GM12801 (cell line): Measurements from ENCODE around the gene TP53I13.

ENCODE experiments used
- TF ChIP-seq, protein P1 (sequence below): IDR thresholded peaks from one replicate; pipeline ENCODE4 v1.5.1; 2011; ENCODE audit warnings: control low read depth; ENCODE audit not compliant: insufficient read length; ENCODE audit errors: extremely low read depth

Gene TP53I13

DNA sequence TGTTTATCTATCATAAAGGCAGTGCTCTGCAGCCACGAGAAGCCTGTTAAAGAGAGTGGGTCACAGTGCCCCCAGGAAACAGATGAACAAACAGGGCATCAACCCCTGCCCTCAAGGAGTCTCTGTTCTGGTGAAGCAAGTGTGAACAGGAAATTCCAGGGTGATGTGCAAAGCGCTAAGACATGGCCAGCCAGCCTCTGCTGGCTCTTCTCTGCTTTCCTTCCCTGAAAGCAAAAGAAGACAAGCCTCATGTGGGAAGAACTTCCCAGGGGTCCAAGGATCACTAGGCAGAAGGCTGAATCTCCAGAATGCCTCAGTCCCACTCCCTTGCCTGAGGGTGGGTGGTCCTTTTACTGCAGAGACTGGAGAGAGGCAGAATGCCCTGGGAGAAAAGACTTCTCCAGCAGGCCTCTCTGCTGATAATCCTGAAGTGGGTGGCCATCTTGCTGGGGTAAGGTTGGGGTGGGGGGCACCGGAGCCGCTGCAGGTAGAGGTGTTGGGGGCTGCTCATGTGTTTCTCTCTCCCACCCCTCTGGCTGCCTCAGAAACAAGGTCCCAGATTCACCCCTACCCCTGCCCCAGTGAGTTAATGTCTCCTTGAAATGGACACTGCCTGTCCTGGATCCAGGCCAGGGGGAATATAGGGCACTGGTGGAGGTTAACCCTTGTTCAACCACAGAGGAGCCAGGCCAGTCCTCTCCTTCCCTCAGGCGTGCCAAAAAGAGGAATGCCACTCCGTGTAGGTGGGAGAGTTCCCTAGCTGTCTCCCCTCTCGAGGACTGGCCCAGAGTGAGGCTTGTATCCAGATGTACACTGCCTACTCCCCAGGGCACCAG, 26.8 kb downstream of the TP53I13 start:
- TF ChIP-seq, protein P1, sequence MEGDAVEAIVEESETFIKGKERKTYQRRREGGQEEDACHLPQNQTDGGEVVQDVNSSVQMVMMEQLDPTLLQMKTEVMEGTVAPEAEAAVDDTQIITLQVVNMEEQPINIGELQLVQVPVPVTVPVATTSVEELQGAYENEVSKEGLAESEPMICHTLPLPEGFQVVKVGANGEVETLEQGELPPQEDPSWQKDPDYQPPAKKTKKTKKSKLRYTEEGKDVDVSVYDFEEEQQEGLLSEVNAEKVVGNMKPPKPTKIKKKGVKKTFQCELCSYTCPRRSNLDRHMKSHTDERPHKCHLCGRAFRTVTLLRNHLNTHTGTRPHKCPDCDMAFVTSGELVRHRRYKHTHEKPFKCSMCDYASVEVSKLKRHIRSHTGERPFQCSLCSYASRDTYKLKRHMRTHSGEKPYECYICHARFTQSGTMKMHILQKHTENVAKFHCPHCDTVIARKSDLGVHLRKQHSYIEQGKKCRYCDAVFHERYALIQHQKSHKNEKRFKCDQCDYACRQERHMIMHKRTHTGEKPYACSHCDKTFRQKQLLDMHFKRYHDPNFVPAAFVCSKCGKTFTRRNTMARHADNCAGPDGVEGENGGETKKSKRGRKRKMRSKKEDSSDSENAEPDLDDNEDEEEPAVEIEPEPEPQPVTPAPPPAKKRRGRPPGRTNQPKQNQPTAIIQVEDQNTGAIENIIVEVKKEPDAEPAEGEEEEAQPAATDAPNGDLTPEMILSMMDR: no peak

DNA sequence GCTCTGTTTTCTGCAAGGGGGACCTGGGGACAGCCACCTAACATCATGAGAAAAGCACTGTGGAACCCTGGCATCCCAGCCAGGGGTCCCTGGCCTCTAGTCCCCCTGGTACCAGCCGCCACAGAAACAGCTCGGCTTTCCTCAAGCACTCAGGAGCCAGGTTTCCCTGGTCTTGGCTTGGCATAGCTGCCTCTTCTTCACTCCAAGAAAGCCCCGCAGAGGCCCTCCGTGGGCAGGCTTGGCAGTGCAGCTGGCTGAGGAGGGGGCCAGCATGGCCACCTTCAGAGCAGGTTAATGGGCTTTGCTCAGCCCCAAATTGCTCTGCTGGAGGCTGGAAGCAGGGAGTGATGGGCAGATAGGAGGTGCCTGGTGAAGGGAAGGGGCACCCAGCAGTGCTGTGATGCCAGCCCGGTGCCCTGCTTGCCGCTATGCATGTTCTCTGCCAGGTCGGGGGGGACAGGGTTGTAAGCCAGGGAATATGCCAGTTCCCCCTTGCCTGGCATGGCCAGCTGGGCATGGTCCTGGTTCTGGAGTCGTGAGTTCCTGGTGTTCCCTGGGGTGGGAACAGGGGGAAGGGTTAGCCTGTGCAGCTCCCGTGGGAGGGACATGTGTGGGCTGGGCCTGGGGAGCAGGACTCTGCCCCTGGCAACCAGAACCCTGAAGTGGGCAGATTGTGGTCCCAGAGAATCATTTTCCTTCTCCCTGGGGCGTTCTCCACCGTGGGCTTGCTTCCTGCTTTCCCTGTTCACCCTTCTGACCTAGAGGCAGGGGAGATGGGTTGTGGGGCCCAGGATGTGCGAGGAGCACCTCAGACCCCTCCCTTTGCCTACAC, 27.7 kb downstream of the TP53I13 start:
- TF ChIP-seq, protein P1: no peak

DNA sequence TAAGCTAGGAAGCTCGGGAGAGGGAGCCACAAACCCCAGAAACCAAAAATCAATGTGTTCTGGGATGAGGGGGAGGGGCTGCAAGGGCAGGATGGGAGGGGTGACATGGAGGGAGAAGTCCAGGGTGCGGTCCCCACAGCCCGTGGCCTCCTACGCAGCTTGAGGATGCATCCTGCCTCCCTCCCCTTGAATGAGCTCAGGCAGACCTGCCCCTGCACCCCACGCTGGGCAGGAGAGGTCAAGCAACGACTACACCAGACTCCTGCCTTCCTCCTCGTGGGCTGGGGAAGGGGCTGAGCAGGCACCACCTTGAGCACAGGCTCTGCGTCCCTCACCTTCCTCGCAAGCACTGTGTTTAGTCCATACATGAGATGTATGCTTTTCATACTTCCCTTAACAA, 28.3 kb downstream of the TP53I13 start:
- TF ChIP-seq, protein P1: no peak

DNA sequence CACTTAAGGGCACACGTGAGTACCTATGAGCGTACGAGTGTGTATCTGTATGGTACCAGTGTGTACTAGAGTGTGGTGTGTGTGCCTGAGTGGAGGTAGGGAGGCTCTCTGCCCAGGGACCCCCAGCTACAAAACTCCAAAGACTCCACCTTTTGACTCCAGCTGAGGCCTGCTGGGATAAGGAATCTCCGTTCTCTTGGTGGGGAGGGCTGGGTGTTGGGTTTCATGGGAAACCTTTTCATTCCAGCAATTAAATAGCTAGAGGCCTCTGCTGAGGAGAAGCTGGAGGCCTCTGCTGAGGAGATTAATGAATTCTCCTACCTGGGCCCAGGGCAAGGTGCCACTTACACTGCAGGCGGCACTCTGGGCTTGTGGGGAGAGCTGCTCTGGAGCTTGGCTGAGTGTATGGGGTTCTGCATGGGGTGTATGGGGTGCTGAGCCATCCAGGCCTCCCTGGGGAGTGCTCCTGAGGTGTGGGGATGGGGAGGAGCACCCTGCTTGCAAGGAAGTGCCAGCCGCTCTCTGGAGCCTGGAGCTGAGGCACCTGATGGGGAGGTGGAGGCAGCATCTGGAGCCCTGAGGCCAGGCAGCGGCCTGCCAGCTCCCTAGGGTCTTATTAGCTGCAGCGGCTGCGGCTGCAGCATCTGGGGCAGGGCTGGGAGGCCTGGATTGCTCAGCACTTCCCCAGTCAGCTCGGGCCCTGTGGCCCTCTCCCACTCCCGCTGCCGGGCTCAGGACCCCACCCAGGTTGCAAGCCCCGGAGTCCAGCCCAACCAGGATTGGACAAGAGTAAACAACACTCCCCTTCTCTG, 29.1 kb downstream of the TP53I13 start:
- TF ChIP-seq, protein P1: no peak

DNA sequence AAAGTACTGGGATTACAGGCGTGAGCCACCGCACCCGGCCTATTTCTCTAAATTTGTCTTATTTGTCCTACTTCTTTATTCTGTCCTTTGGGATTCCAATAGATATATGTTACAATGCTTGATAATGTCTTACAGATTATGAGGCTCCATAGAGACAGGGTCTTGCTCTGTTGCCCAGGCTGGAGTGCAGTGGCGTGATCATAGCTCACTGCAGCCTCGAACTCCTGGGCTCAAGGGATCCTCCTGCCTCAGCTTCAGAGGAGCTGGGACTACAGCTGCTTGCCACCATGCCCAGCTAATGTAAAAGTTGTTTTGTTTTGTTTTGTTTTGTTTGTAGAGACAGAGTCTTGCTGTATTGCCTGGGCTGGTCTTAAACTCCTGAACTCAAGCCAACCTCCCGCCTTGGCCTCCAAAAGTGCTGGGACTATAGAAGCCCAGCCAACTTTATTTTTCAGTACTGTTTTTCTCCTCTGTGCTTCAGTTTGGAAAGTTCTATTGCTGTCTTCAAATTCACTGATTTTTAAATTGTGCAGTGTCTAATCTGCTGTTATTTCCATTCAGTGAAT, 34.7 kb downstream of the TP53I13 start:
- TF ChIP-seq, protein P1: no peak

DNA sequence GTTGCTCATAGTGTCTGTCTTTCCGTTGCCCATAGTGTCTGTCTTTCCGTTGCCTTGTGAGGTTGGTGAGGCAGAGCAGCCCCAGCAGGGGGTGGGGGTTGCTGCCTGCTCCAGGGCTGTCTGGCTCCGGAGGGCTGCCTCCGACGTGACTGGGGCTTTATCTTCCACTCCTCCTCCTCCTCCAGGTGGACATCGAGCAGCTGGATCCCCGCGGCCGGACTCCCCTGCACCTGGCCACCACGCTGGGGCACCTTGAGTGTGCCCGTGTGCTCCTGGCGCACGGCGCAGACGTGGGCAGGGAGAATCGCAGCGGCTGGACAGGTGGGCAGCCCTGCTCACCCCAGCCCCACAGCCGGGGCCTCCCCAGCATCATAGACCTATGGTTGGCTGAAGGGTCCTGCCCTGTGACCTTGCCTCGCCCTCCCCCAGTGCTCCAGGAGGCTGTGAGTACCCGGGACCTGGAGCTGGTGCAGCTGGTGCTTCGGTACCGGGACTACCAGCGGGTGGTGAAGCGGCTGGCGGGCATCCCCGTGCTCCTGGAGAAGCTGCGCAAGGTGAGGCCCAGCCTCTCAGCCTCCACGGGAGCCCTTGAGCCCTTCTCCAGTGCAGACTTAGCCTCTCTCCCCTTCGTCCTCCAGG, 39.2 kb downstream of the TP53I13 start:
- TF ChIP-seq, protein P1: no peak
